Measurements from ENCODE around the gene DESI2.
"Not testable (repeated sequence)": the region's sequence is repeated elsewhere in the genome, so short reads cannot be mapped to it uniquely, and the experiment has no call there.

The DESI2 gene

GRCh38 chr1:244654108-244655038, 1.4 kb downstream of the DESI2 start:
- no peak for DNase-seq (ENCODE audit: low read depth in 2 of 2)

DNA sequence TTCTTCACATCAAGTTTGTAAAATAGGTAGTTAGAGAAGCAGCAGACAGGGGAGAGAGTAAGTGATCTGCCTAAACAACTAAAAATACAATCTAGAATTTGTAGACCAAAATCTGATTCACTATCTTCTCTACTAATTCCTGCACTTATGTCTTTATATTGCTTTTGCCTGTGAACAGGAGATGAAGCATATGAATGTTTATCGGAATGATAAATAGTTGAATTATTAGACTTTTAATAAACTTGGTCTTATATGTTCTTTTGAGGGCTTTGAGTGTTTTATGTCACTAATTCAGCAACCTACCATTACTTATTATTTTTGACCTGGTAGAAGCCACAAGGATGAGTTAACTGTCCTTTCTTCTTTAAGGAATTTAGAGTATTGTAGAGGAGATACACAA, 2.3 kb downstream of the DESI2 start:
- no peak for DNase-seq (ENCODE audit: low read depth in 2 of 2)

DNA sequence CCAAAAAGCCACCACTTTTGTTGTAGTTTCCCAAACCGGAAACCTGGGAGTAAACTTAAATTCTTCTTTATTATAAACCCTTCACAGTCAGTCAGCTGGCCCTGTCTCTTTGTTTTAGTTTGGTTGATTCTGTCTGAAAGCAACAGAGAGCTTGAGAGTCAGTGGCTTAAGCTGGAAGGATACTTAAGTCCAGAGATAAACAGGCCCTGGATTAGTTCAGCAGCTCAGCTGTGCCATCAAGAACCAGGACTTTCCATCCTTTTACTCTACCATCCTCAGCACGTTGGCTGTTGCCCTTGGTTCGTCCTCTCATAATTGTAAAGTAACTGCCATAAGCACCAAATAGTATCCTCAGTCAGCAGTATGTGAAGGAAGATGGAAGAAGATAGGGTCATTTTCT, 4.5 kb downstream of the DESI2 start:
- no peak for DNase-seq (ENCODE audit: low read depth in 2 of 2)

DNA sequence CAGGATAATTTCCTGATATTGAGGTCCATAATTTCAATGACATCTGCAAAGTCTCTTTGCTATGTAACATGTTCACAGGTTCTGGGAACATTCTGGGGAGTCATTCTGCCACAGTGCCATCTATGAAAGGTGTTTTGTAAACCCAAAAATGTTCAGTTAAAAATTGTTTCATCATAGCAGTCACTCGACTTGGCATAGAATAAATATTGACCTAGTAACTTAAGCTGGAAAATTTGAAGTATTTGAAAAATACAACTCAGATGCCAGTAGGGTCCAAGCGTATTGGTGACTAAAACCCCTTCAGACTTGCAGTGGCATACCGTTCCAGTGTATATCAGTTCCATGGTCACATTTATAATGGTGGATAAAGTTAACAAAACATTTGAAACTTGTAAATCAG, 6.8 kb downstream of the DESI2 start:
- no peak for DNase-seq (ENCODE audit: low read depth in 2 of 2)

DNA sequence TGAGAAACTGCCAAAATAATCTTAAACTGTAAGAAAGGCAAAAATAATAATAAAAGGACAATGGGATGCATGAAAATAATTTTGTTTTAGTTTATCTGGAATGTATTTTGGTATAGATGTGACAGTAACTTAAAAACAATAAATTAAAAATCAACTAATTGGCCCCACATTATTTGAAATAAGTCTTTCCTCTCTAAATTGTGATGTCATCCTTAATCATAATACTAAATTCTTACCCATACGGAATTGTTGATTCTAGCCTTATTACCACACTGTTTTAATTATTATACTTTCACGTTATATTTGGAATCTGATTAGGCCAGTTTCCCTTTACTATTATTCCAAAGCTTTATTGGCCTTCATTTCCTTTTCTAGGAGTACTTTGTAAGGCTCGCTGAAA, 7.7 kb downstream of the DESI2 start:
- DNase-seq (ENCODE audit: low read depth in 2 of 2): no peak

DNA sequence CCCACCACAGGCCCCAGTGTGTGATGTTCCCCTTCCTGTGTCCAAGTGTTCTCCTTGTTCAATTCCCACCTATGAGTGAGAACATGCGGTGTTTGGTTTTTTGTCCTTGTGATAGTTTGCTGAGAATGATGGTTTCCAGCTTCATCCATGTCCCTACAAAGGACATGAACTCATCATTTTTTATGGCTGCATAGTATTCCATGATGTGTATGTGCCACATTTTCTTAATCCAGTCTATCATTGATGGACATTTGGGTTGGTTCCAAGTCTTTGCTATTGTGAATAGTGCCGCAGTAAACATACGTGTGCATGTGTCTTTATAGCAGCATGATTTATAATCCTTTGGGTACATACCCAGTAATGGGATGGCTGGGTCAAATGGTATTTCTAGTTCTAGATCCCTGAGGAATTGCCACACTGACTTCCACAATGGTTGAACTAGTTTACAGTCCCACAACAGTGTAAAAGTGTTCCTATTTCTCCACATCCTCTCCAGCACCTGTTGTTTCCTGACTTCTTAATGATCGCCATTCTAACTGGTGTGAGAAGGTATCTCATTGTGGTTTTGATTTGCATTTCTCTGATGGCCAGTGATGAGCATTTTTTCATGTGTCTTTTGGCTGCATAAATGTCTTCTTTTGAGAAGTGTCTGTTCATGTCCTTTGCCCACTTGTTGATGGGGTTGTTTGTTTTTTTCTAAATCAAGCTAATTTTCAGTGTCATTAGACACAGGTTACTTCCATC, 8.8 kb downstream of the DESI2 start:
- not testable (repeated sequence) for DNase-seq (ENCODE audit: low read depth in 2 of 2)

- DNase-seq (ENCODE audit: low read depth in 2 of 2): no peak
These were observed 9.7 kb downstream of the DESI2 start for GRCh38 chr1:244662599-244662998.

- DNase-seq (ENCODE audit: low read depth in 2 of 2): no peak
These were observed 11.4 kb downstream of the DESI2 start for GRCh38 chr1:244664353-244664752.

- DNase-seq (ENCODE audit: low read depth in 2 of 2): peak in 1 of 2 donors; percentile 11
These were observed 12.9 kb downstream of the DESI2 start for GRCh38 chr1:244665771-244666217.

DNA sequence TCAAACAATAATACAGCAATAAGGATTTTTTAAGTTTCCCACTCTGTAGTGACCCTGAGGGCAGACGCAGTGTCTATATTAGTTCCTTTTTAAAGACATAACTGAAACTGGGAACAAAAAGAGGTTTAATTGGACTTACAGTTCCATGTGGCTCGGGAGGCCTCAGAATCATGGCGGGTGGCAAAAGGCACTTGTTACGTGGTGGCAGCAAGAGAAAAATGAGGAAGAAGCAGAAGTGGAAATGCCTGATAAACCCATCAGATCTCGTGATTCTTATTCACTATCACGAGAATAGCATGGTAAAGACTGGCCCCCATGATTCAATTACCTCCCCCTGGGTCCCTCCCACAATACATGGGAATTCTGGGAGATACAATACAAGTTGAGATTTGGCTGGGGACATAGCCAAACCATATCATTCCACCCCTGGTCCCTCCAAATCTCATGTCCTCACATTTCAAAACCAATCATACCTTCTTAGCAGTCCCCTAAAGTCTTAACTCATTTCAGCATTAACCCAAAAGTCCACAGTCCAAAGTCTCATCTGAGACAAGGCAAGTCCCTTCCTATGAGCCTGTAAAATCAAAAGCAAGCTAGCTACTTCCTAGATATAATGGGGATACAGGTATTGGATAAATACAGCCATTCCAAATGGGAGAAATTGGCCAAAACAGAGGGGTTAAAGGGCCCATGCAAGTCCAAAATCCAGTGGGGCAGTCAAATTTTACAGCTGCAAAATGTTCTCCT, 13.9 kb downstream of the DESI2 start:
- not testable (repeated sequence) for DNase-seq (ENCODE audit: low read depth in 2 of 2)

DNA sequence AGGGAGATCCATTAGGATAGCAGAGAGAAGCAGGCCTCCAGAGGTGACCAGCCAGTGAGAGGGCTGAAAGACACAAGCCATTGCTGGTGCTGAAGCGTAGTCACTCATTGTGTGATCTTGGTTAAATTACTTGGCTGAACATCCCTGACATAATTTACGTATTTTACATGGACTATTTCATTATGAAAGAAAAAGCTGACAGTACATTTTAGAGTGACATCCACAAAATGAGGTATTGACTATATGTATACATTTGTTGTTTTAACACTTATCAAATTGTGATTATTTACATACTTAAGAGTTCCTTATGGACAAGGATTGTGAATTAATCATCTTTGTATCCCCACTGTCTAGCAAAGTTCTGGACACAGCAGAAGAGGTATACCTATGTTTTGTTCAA, 14.9 kb downstream of the DESI2 start:
- no peak for DNase-seq (ENCODE audit: low read depth in 2 of 2)

- DNase-seq (ENCODE audit: low read depth in 2 of 2): no peak
These were observed 20.2 kb downstream of the DESI2 start for GRCh38 chr1:244672946-244673682.

DNA sequence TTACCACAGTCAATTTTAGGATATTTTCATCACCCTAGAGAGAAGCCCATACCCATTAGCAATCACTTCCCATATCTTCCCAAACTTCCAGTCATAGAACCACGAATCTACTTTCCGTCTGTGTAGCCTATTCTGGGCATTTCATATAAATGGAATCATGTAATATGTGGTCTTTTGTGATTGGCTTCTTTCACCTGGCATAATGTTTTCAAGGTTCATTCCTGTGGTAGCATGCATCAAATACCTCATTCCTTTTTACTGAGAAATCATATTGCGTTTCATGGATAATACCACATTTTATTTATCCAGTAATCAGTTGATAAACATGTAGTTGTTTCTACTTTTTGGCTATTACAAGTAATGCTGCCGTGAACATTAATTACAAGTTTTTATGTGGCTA, 21.5 kb downstream of the DESI2 start:
- no peak for DNase-seq (ENCODE audit: low read depth in 2 of 2)

GRCh38 chr1:244675167-244675566, 22.2 kb downstream of the DESI2 start:
- DNase-seq (ENCODE audit: low read depth in 2 of 2): no peak

DNA sequence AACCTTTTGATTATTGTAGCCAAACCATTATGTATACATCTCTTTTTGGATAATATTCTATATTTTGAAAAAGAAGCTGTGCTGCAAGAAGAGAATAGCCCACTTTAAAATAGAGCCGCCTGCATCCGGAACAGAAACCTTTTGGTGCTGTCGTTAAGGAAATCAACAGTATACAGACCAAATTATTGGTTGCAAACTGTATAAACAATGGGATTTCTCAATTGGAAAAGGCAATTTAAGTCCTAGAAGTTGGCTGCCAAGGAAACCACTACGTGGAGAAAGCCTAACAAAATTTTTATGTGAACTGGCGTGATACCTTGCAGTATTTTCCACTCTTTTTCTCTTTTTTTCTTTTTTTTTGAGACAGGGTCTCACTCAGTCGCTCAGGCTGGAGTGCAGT, 25.8 kb downstream of the DESI2 start:
- no peak for DNase-seq (ENCODE audit: low read depth in 2 of 2)

- no peak for DNase-seq (ENCODE audit: low read depth in 2 of 2)
These were observed 27.7 kb downstream of the DESI2 start for GRCh38 chr1:244680667-244681066.

GRCh38 chr1:244682087-244682486, 29.2 kb downstream of the DESI2 start:
- not testable (repeated sequence) for DNase-seq (ENCODE audit: low read depth in 2 of 2)

DNA sequence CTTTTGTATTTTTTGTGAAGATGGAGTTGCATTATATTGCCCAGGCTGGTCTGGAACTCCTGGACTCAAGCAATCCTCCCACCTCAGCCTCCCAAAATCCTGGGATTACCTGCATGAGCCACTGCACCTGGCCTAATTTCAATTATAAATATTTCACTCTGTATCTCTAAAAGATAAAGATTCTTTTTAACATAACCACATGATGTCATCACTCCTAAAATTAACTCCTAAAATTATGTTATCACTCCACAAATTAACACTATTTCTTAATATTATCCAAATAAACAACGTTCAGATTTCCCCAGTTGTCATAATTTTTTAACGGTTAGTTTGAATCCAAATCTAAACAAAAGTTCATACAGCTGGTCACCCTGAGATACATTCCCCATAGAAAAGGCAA, 43.0 kb downstream of the DESI2 start:
- DNase-seq (ENCODE audit: low read depth in 2 of 2): no peak

- DNase-seq (ENCODE audit: low read depth in 2 of 2): no peak
These were observed 46.8 kb downstream of the DESI2 start for GRCh38 chr1:244699741-244700140.

GRCh38 chr1:244700808-244701207, 47.9 kb downstream of the DESI2 start:
- no peak for DNase-seq (ENCODE audit: low read depth in 2 of 2)

DNA sequence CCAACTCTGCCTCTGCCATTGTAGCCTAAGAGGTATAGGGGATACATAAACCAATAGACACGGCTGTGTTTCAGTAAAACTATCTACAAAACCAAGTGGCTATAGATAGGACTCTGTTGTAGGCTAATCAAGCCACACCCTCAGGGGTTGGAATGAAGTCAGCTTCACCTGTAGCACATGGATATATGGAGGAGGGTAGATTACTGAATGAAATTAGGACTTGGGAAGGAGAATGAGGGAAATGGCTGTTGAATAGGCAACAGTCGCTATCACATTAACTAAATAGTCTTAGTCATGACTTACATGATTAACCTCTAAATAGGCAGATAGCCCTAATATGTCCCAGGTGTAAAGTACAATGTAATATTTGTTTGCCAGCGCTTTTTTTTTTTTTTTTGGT, 49.7 kb downstream of the DESI2 start:
- DNase-seq (ENCODE audit: low read depth in 2 of 2): no peak
